Vagina (tissue), 2 donors: ENCODE data around the gene GLDC. TPM values are rescaled to one million over a fixed set of nuclear protein-coding genes. Genes with fewer than 3 reads are reported as not detected.

Experiments
- DNase-seq, 2 donors: peaks; one replicate each; pipeline ENCODE4 v3.0.0-alpha.2; 2017; ENCODE audit errors: extremely low spot score in 2 of 2
- H3K27ac ChIP-seq: fragments of 200-600 bp; sonication (generic); one replicate; pipeline ENCODE4 v1.5.1; 2019
- H3K27me3 ChIP-seq: fragments of 200-600 bp; sonication (generic); one replicate; pipeline ENCODE4 v1.5.1; 2019
- H3K36me3 ChIP-seq, 2 donors: fragments of 200-600 bp; sonication (generic); one replicate each; pipeline ENCODE4 v1.5.1; 2017 to 2019
- H3K4me1 ChIP-seq: fragments of 200-600 bp; sonication (generic); one replicate; pipeline ENCODE4 v1.5.1; 2019
- H3K4me3 ChIP-seq, 2 donors: fragments of 200-600 bp; sonication (generic); 1 replicate in 1 of 2; 2 replicates in 1 of 2; pipeline ENCODE4 v1.5.1; 2016 to 2019
- H3K9me3 ChIP-seq: fragments of 200-600 bp; sonication (generic); one replicate; pipeline ENCODE4 v1.5.1; 2019
- CTCF ChIP-seq, 3 experiments: fragments of 450-650 bp in 2 of 3; fragments of 200-600 bp in 1 of 3; sonication (generic) in 1 of 3; IDR thresholded peaks; one replicate each; pipeline ENCODE4 v1.5.1; 2017 to 2019; ENCODE audit warnings: antibody characterized with exemption in 3 of 3, mild to moderate bottlenecking in 2 of 3, moderate library complexity in 2 of 3
- POLR2A ChIP-seq, 2 donors: fragments of 450-650 bp; IDR thresholded peaks; one replicate each; pipeline ENCODE4 v1.6.1; 2017; ENCODE audit warnings: antibody characterized with exemption in 2 of 2, mild to moderate bottlenecking in 2 of 2, moderate library complexity in 2 of 2
- POLR2AphosphoS5 ChIP-seq, 2 donors: sonication (generic); formaldehyde crosslinking; IDR thresholded peaks; one replicate each; pipeline ENCODE4 v1.9.0; 2017; ENCODE audit warnings: antibody characterized with exemption in 2 of 2, mild to moderate bottlenecking in 2 of 2, low read depth in 1 of 2; ENCODE audit not compliant: insufficient read depth in 1 of 2
- intact Hi-C: fragments of 100-400 bp; cut with DNase I; formaldehyde crosslinking; loops from one replicate; pipeline ENCODE4 v1.15.1; 2023
- total RNA-seq: library from RNA; depleted of rRNA; stranded (reverse); fragments of >200 nt; gene quantifications from one replicate; pipeline ENCODE4 v1.2.3, GENCODE V29; 2016

Gene GLDC
- total RNA-seq, 1 donor from 2014 or later: 0.49 TPM

- no peaks in the 10 kb centered on the region for H3K27me3 ChIP-seq
- no peak for DNase-seq
- no peaks in the 10 kb centered on the region for H3K9me3 ChIP-seq
- peaks cover 15% of the 10 kb centered on the region for H3K4me1 ChIP-seq
- no peaks in the 10 kb centered on the region for H3K36me3 ChIP-seq
- no peak for TF ChIP-seq CTCF (IDR thresholded peaks at IDR 0.05)
- no peak for TF ChIP-seq POLR2A (IDR thresholded peaks at IDR 0.05)
- no peak for TF ChIP-seq POLR2AphosphoS5 (IDR thresholded peaks at IDR 0.05; ENCODE audit: insufficient read depth in 1 of 2, low read depth in 1 of 2)
- intact Hi-C loops: no loop called here
- H3K4me3 ChIP-seq: no peak overlapping the region
- H3K27ac ChIP-seq: no peak overlapping the region
Observed at GRCh38 chr9:6677803-6678202, 32.3 kb upstream of the GLDC start.

GRCh38 chr9:6676254-6676921 is 30.9 kb upstream of the GLDC start:
- H3K9me3 ChIP-seq: no peaks in the 10 kb centered on the region
- no peak for DNase-seq
- no peak for TF ChIP-seq CTCF (IDR thresholded peaks at IDR 0.05)
- peaks cover 6% of the 10 kb centered on the region for H3K4me1 ChIP-seq
- no peak overlapping the region for H3K27ac ChIP-seq
- no peaks in the 10 kb centered on the region for H3K36me3 ChIP-seq
- no peak overlapping the region for H3K4me3 ChIP-seq
- intact Hi-C loops: no loop called here
- no peaks in the 10 kb centered on the region for H3K27me3 ChIP-seq

- no peaks in the 10 kb centered on the region for H3K36me3 ChIP-seq
- no peak for TF ChIP-seq CTCF (IDR thresholded peaks at IDR 0.05)
- TF ChIP-seq POLR2A (IDR thresholded peaks at IDR 0.05): no peak
- no peaks in the 10 kb centered on the region for H3K27me3 ChIP-seq
- intact Hi-C loops: no loop called here
- H3K9me3 ChIP-seq: no peaks in the 10 kb centered on the region
- DNase-seq: no peak
- H3K4me3 ChIP-seq: no peak overlapping the region
- H3K27ac ChIP-seq: no peak overlapping the region
- no peaks in the 10 kb centered on the region for H3K4me1 ChIP-seq
Observed at GRCh38 chr9:6675268-6675667, 29.7 kb upstream of the GLDC start.

GRCh38 chr9:6673326-6674025 is 27.9 kb upstream of the GLDC start:
- Histone ChIP-seq H3K36me3 (no peaks in the 10 kb centered on the region), H3K4me3 (no peak overlapping the region), H3K4me1 (no peaks in the 10 kb centered on the region), H3K27ac (no peak overlapping the region), H3K27me3 (no peaks in the 10 kb centered on the region), H3K9me3 (no peaks in the 10 kb centered on the region)
- no peak for TF ChIP-seq CTCF (IDR thresholded peaks at IDR 0.05)
- no peak for TF ChIP-seq POLR2A (IDR thresholded peaks at IDR 0.05)
- TF ChIP-seq POLR2AphosphoS5 (IDR thresholded peaks at IDR 0.05; ENCODE audit: insufficient read depth in 1 of 2, low read depth in 1 of 2): no peak
- intact Hi-C loops: no loop called here
- no peak for DNase-seq

- no peak for DNase-seq
- no peaks in the 10 kb centered on the region for H3K9me3 ChIP-seq
- intact Hi-C loops: no loop called here
Observed at GRCh38 chr9:6672118-6672517, 26.6 kb upstream of the GLDC start.

More at GRCh38 chr9:6672118-6672517, 26.6 kb upstream of the GLDC start:
- Histone ChIP-seq H3K36me3 (no peaks in the 10 kb centered on the region), H3K27ac (no peak overlapping the region), H3K27me3 (no peaks in the 10 kb centered on the region), H3K4me3 (no peak overlapping the region), H3K4me1 (no peaks in the 10 kb centered on the region)
- no peak for TF ChIP-seq CTCF (IDR thresholded peaks at IDR 0.05)
- TF ChIP-seq POLR2AphosphoS5 (IDR thresholded peaks at IDR 0.05; ENCODE audit: insufficient read depth in 1 of 2, low read depth in 1 of 2): no peak
- no peak for TF ChIP-seq POLR2A (IDR thresholded peaks at IDR 0.05)
